K562 (cell line): ENCODE results near the gene KIF20B. TPM values are rescaled to one million over a fixed set of nuclear protein-coding genes. Genes with fewer than 3 reads are reported as not detected.
A peak's percentile ranks its signal among the peaks of the same experiment; 100 is the strongest.

Experiments used
- ATAC-seq: fragments of 200-7000 bp; cut with Tn5 transposase; 3 replicates; pipeline ENCODE4 v1.9.1; 2020; ENCODE audit warnings: moderate library complexity
- BruUV-seq: library from RNA; stranded (reverse); fragments of 400-500 nt; replicated peaks from 2 replicates; lab custom pipeline; 2021; lab: Mats Ljungman, UMichigan
- CTCF ChIA-PET: fragments of 300-600 bp; formaldehyde crosslinking; extraction: SDS; loops from one replicate; lab custom pipeline; 2021; ENCODE audit warnings: low intra/inter-chr PET ratio; lab: Yijun Ruan, JAX
- POLR2A ChIA-PET: fragments of 300-600, 350-650 bp; sonication (Branson Sonifier 250); formaldehyde crosslinking; extraction: SDS; loops from one replicate; lab custom pipeline; 2021; ENCODE audit warnings: antibody characterized with exemption, inconsistent platforms; lab: Yijun Ruan, JAX
- DNase-seq, 4 experiments: peaks; one replicate each; pipeline versions ENCODE4 v3.0.0 to v3.0.0-alpha.2; 2011 to 2018; ENCODE audit warnings: low spot score in 3 of 4, mixed read lengths in 3 of 4; ENCODE audit errors: extremely low read depth in 1 of 4
- FAIRE-seq: peaks from 2 replicates; lab custom pipeline; 2011; peaks lifted over from hg19 to GRCh38; lab: Jason Lieb, UNC
- H2AFZ ChIP-seq: 2 replicates; pipeline ENCODE4 v1.6.0; 2011; ENCODE audit warnings: low read depth, low read length, control low read depth, inconsistent platforms
- H3K27ac ChIP-seq: fragments of 200-600 bp; 3 replicates; pipeline ENCODE4 v1.8.0; 2011; ENCODE audit warnings: low read depth, mild to moderate bottlenecking, control low read depth, inconsistent platforms, low read length, moderate library complexity, mixed read lengths; ENCODE audit errors: extremely low read depth
- H3K27me3 ChIP-seq, 2 experiments: fragments of 300-600 bp in 1 of 2; 2 replicates in 1 of 2; 3 replicates in 1 of 2; pipeline versions ENCODE4 v1.6.0 to v1.8.0; 2011; ENCODE audit warnings: inconsistent platforms in 2 of 2, low read length in 2 of 2, mild to moderate bottlenecking in 1 of 2, mixed read lengths in 1 of 2, moderate library complexity in 1 of 2; ENCODE audit not compliant: control insufficient read depth in 2 of 2, insufficient read depth in 2 of 2
- H3K36me3 ChIP-seq: fragments of 300-600 bp; 3 replicates; pipeline ENCODE4 v1.8.0; 2011; ENCODE audit warnings: mild to moderate bottlenecking, low read length, inconsistent platforms; ENCODE audit not compliant: control insufficient read depth, insufficient read depth
- H3K4me1 ChIP-seq, 2 experiments: fragments of 200-600 bp in 1 of 2; replicated peaks in 1 of 2; 2 replicates in 1 of 2; 3 replicates in 1 of 2; pipeline versions ENCODE4 v1.5.1 to v1.8.0; 2011; ENCODE audit warnings: inconsistent platforms in 2 of 2, low read length in 2 of 2, mild to moderate bottlenecking in 1 of 2, mixed read lengths in 1 of 2, moderate library complexity in 1 of 2; ENCODE audit not compliant: control insufficient read depth in 2 of 2, insufficient read depth in 2 of 2
- H3K4me2 ChIP-seq: 2 replicates; pipeline ENCODE4 v1.6.1; 2011; ENCODE audit warnings: low read length, control low read depth, inconsistent platforms, mixed read lengths; ENCODE audit not compliant: insufficient read depth
- H3K4me3 ChIP-seq: fragments of 200-600 bp; sonication (generic), shearing (Covaris generic); 2 replicates; pipeline ENCODE4 v1.5.1; 2016; ENCODE audit warnings: control low read depth, inconsistent platforms
- H3K79me2 ChIP-seq: fragments of 200-600 bp; 3 replicates; pipeline ENCODE4 v1.8.0; 2011; ENCODE audit warnings: low read length, inconsistent platforms; ENCODE audit not compliant: control insufficient read depth, insufficient read depth
- H3K9ac ChIP-seq, 2 experiments: 2 replicates each; pipeline versions ENCODE4 v1.6.0 to v1.6.1; 2011; ENCODE audit warnings: low read depth in 2 of 2, low read length in 2 of 2, control low read depth in 1 of 2, inconsistent platforms in 1 of 2, mild to moderate bottlenecking in 1 of 2, mixed read lengths in 1 of 2; ENCODE audit not compliant: insufficient read depth in 1 of 2
- H3K9me1 ChIP-seq: one replicate; pipeline ENCODE4 v1.6.0; 2011; ENCODE audit warnings: inconsistent platforms, mild to moderate bottlenecking, low read length, moderate library complexity; ENCODE audit not compliant: control insufficient read depth, insufficient read depth
- H3K9me3 ChIP-seq: replicated peaks from 2 replicates; pipeline ENCODE4 v1.5.1; 2011; ENCODE audit warnings: low read depth, low read length, inconsistent platforms; ENCODE audit not compliant: control insufficient read depth, insufficient read depth
- H4K20me1 ChIP-seq: replicated peaks from 2 replicates; pipeline ENCODE4 v1.6.1; 2011; ENCODE audit warnings: low read length, inconsistent platforms, mixed read lengths; ENCODE audit not compliant: control insufficient read depth, insufficient read depth
- ATF6 ChIP-seq: sonication (generic); formaldehyde crosslinking; IDR thresholded peaks from 2 replicates; pipeline ENCODE4 v1.4.0; 2020; ENCODE audit warnings: mild to moderate bottlenecking, missing genetic modification reagents
- GABPB1 ChIP-seq: sonication (generic); formaldehyde crosslinking; IDR thresholded peaks from 2 replicates; pipeline ENCODE4 v1.8.0; 2022; ENCODE audit warnings: mild to moderate bottlenecking, missing genetic modification reagents
- JUND ChIP-seq, 2 experiments: IDR thresholded peaks; 2 replicates in 1 of 2; 3 replicates in 1 of 2; pipeline ENCODE4 v1.6.1; 2011; ENCODE audit warnings: borderline replicate concordance in 2 of 2, low read depth in 2 of 2, low read length in 2 of 2, improper control_type of control experiment in 1 of 2, missing biosample characterization in 1 of 2, missing genetic modification characterization in 1 of 2, missing genetic modification reagents in 1 of 2
- NR2C2 ChIP-seq, 2 experiments: fragments of 200-800 bp in 1 of 2; sonication (Bioruptor generic) in 1 of 2; sonication (generic) in 1 of 2; formaldehyde crosslinking in 1 of 2; IDR thresholded peaks; 2 replicates each; pipeline versions ENCODE4 v1.6.1 to v1.8.0; 2016 to 2022; ENCODE audit warnings: mild to moderate bottlenecking in 1 of 2, missing compliant biosample characterization in 1 of 2, missing genetic modification characterization in 1 of 2, missing genetic modification reagents in 1 of 2
- OTX1 ChIP-seq: fragments of 450-650 bp; formaldehyde crosslinking; IDR thresholded peaks from 2 replicates; pipeline ENCODE4 v1.4.0; 2022; ENCODE audit warnings: mild to moderate bottlenecking
- PBX2 ChIP-seq, 2 experiments: IDR thresholded peaks in 1 of 2; conservative IDR thresholded peaks in 1 of 2; 2 replicates each; pipeline ENCODE4 v1.6.1; 2016; ENCODE audit warnings: low read depth in 2 of 2, mild to moderate bottlenecking in 1 of 2, missing compliant biosample characterization in 1 of 2, missing genetic modification characterization in 1 of 2, moderate library complexity in 1 of 2
- PRDM10 ChIP-seq: fragments of 450-650 bp; IDR thresholded peaks from 2 replicates; pipeline ENCODE4 v1.6.1; 2018; ENCODE audit not compliant: partially characterized antibody
- PURB ChIP-seq: sonication (generic); formaldehyde crosslinking; IDR thresholded peaks from 2 replicates; pipeline ENCODE4 v1.9.0; 2021; ENCODE audit warnings: low read depth, mild to moderate bottlenecking, missing genetic modification reagents
- RFX1 ChIP-seq: fragments of 450-650 bp; IDR thresholded peaks from 2 replicates; pipeline ENCODE4 v1.6.1; 2016; ENCODE audit warnings: mild to moderate bottlenecking, moderate library complexity
- TSC22D4 ChIP-seq: fragments of 450-650 bp; IDR thresholded peaks from 2 replicates; pipeline ENCODE4 v1.6.1; 2016; ENCODE audit warnings: missing genetic modification characterization, missing biosample characterization, control low read depth
- ZKSCAN1 ChIP-seq: fragments of 150-350 bp; IDR thresholded peaks from 2 replicates; pipeline ENCODE4 v1.6.1; 2016; ENCODE audit warnings: low read depth, low read length
- WGBS: fragments of 100-300 bp; shearing (Covaris generic); methylation state at CpG from one replicate; pipeline ENCODE4 v1.1.6; 2016; ENCODE audit warnings: low coverage, mixed read lengths; ENCODE audit not compliant: insufficient coverage; ENCODE audit errors: missing lambda C conversion rate; 5-methylcytosine and 5-hydroxymethylcytosine counted together
- in situ Hi-C: fragments of 300-500 bp; cut with MboI; formaldehyde crosslinking; loops from 4 replicates; pipeline ENCODE4 v1.15.0; 2018; ENCODE audit warnings: inconsistent platforms, mixed read lengths
- intact Hi-C: fragments of 100-400 bp; cut with micrococcal nuclease; formaldehyde crosslinking; loops from 2 replicates; pipeline ENCODE4 v1.14.2; 2022
- polyA plus RNA-seq, 8 experiments: library from polyadenylated mRNA; depleted of rRNA in 4 of 8; stranded (reverse) in 5 of 8; unstranded in 3 of 8; fragments of >200 nt; fragmentation: Nextera tagmentation in 2 of 8; fragmentation: Illumina TruSeq in 1 of 8; extraction: Ambion mirVana in 2 of 8; extraction: Trizol in 1 of 8; gene quantifications; 2 replicates each; pipeline versions ENCODE4 v1.2.1 to v1.2.3, GENCODE V29; 2011 to 2014; ENCODE audit warnings: inconsistent platforms in 1 of 8, missing spikeins in 1 of 8
- total RNA-seq, 7 experiments: library from RNA; depleted of rRNA in 6 of 7; stranded (reverse); fragments of >200 nt in 6 of 7; fragmentation: Illumina TruSeq in 2 of 7; extraction: Trizol in 2 of 7; gene quantifications; 2 replicates each; pipeline versions ENCODE4 v1.2.1 to v1.2.3, GENCODE V29; 2011 to 2021; ENCODE audit warnings: low replicate concordance in 1 of 7

KIF20B gene
- total and polyA plus RNA-seq, 9 of the 15 experiments (the other 6 are each of a cell fraction or from before 2014, with no cell fraction given) = 18.6 to 56.5 (median 32.9) TPM

GRCh38 chr10:89665302-89665701 is 36.1 kb upstream of the KIF20B start (continued):
- TF ChIP-seq PBX2 (CRISPR knock-in tag; IDR thresholded peaks at IDR 0.05; ENCODE audit: low read depth) = no peak
- no peak for TF ChIP-seq PBX2 (tag; conservative IDR thresholded peaks at IDR 0.05; ENCODE audit: low read depth)
- no peak for TF ChIP-seq RFX1
- TF ChIP-seq TSC22D4 = no peak
- TF ChIP-seq NR2C2 (CRISPR knock-in tag; IDR thresholded peaks at IDR 0.05) = no peak
- TF ChIP-seq NR2C2 (tag; IDR thresholded peaks at IDR 0.05) = no peak

GRCh38 chr10:89666138-89666537 is 35.3 kb upstream of the KIF20B start:
- 14% methylated on average over 1 of the region's 1 CpG for WGBS
- Histone ChIP-seq H2AFZ (no peak overlapping the region), H3K79me2 (no peaks in the 10 kb centered on the region), H3K9me1 (no peaks in the 10 kb centered on the region), H3K36me3 (no peaks in the 10 kb centered on the region), H3K27me3 (no peaks in the 10 kb centered on the region), H3K27ac (no peak overlapping the region), H3K4me1 (no peaks in the 10 kb centered on the region), H4K20me1 (no peaks in the 10 kb centered on the region), H3K4me2 (no peak overlapping the region), H3K9me3 (no peaks in the 10 kb centered on the region), H3K4me3 (no peak overlapping the region), H3K9ac (no peak overlapping the region)
- TF ChIP-seq PRDM10 (no peak), OTX1 (no peak), PURB (no peak), ZKSCAN1 (0 out of 2 replicates have a peak, but pooled peaks have one; percentile 33), GABPB1 (CRISPR knock-in tag) (no peak), ATF6 (CRISPR knock-in tag) (no peak), JUND (IDR thresholded peaks at IDR 0.05; ENCODE audit: borderline replicate concordance, low read depth, low read length) (no peak), JUND (tag; IDR thresholded peaks at IDR 0.05; ENCODE audit: borderline replicate concordance, low read depth, low read length) (no peak)
- in situ Hi-C loops (no loop called here), intact Hi-C loops (no loop called here)
- DNase-seq (no peak), ATAC-seq (no peak), FAIRE-seq (no peak)
- ChIA-PET POLR2A (no interaction called here), CTCF (no interaction called here)
- BruUV-seq = no TSS peak
